Measurements from ENCODE around the gene PCBP3.

The PCBP3 gene

GRCh38 chr21:45982758-45983648 is 339.5 kb downstream of the PCBP3 start:
- peak; percentile 6 for DNase-seq (ENCODE audit: low spot score)

- no peak for DNase-seq (ENCODE audit: low spot score)
These were observed 340.1 kb downstream of the PCBP3 start for GRCh38 chr21:45983649-45983965.

- DNase-seq (ENCODE audit: low spot score) = no peak
These were observed 340.5 kb downstream of the PCBP3 start for GRCh38 chr21:45983981-45984551.

DNA sequence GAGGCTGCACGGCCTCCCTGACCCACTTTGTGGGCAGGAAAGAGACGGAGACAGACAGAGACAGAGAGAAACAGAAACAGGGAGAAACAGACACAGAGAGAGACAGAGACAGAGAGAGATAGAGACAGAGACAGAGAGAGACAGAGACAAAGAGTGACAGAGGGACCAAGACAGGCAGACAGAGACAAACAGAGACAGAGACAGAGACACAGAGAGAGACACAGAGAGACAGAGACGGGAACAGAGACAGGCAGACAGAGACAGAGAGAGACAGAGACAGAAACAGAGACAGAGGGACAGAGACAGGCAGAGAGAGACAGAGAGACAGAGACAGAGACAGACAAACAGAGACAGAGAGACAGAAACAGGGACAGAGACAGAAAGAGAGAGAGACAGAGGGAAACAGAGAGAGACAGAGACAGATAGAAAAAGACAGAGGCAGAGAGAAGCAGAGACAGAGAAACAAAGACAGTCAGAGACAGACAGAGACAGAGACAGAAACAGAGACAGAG is 341.1 kb downstream of the PCBP3 start:
- no peak for DNase-seq (ENCODE audit: low spot score)

- DNase-seq (ENCODE audit: low spot score) = no peak
These were observed 342.2 kb downstream of the PCBP3 start for GRCh38 chr21:45985471-45986315.

- DNase-seq (ENCODE audit: low spot score) = no peak
These were observed 343.0 kb downstream of the PCBP3 start for GRCh38 chr21:45986316-45987051.

DNA sequence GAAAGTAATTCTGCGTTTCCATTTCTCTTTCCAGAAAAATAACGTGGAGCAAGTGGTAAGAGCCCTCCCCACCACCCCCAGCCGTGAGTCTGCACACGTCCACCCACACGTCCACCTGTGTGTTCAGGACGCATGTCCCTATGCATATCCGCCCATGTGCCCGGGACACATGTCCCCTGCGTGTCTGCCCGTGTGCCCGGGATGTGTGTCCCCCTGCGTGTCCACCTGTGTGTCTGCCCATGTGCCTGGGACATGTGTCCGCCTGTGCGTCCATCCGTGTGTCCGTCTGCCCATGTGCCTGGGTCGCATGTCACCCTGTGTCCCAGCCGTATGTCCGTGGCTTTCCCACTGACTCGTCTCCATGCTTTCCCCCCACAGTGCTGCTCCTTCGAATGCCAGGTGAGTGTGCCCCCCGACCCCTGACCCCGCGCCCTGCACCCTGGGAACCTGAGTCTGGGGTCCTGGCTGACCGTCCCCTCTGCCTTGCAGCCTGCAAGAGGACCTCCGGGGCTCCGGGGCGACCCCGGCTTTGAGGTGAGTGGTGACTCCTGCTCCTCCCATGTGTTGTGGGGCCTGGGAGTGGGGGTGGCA is 343.7 kb downstream of the PCBP3 start:
- no peak for DNase-seq (ENCODE audit: low spot score)

- DNase-seq (ENCODE audit: low spot score) = no peak
These were observed 345.1 kb downstream of the PCBP3 start for GRCh38 chr21:45988366-45989347.

DNA sequence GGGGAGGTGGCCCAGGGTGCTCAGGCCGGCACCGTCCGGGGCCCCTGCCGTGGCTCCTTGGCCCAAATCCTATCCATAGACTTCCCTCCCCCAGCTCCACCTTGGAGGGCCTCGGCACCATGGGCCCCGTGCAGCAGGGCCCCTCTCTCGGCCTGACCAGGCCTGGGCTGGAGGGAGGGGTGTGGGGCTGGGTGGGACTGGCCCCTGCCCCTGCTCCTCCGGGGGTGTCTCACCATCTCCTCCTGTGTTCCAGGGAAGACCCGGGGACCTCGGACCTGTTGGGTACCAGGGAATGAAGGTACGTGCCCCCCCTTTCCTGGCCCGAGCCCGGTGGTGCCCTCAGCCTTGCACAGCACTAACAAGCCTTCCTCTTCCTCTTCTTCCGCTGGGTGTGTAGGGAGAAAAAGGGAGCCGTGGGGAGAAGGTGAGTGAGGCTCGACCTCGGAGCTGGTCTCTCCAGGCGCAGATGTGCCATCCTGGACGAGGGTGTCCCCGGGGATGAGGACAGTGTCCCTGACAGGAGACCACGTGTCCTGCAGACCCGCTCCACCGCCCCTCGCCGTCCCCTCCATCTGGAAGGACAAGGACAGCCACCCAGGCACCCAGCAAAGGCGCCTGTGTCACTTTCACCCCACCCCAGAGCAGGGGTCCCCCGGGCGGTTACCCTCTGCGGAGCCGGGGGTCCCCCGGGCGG is 346.0 kb downstream of the PCBP3 start:
- DNase-seq (ENCODE audit: low spot score) = no peak

- no peak for DNase-seq (ENCODE audit: low spot score)
These were observed 346.7 kb downstream of the PCBP3 start for GRCh38 chr21:45990049-45990711.

DNA sequence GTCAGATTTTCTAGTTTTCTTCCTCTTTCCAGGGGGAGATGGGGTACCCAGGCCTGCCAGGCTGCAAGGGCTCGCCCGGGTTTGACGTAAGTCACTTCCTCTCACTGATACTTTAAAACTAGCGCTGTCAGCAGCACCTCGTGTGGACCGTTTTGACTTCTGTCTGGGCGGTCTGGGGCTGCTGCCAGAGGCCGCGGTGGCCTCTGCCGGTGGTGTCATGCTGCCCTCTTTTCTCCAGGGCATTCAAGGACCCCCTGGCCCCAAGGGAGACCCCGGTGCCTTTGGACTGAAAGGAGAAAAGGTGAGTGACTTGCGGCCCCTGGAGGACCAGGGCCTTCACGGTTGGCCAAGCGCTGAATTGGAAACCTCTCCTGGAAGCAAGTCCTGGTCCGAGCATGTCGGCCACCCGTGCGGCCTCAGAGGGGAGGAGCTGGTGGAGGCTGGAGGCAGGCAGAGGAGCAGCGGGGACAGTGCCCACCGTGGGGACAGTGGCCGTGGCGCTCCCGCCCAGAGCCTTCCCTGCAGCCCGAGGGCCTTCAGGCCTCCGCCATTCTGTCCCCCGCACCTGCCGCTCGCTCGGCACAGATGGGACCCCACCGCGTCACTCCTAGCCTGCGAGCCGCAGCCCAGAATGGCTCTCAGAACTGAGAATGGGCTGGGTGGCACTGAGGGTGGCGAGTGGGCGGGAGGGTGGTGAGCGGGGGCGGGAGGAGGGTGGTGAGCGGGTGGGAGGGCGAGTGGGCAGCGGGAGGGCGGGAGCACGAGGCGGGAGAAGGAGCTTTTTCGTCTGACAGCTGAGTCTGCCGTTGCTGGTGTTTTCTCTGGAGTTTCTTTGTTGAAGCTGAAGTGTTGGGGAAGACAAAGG is 347.4 kb downstream of the PCBP3 start:
- no peak for DNase-seq (ENCODE audit: low spot score)

- DNase-seq (ENCODE audit: low spot score) = no peak
These were observed 348.2 kb downstream of the PCBP3 start for GRCh38 chr21:45991606-45992300.
